Dedifferentiated amniotic fluid mesenchymal stem cell (primary cell): ENCODE data around the gene CCDC187.

Experiments
- DNase-seq: peaks from one replicate; pipeline ENCODE4 v3.0.0-alpha.2; 2016; ENCODE audit errors: extremely low spot score

CCDC187 gene

GRCh38 chr9:136206602-136207275 lies 97.2 kb downstream of the CCDC187 start:
- no peak for DNase-seq

- DNase-seq, result no peak
Measured at GRCh38 chr9:136205707-136205992, 98.2 kb downstream of the CCDC187 start.

GRCh38 chr9:136204838-136205706 lies 98.8 kb downstream of the CCDC187 start, which contains the start of gene LHX3:
LHX3 (minus strand) TSS chr9:136205128; CDS start chr9:136205012, 116 bp downstream.
- DNase-seq, result no peak

GRCh38 chr9:136204145-136204805 lies 99.6 kb downstream of the CCDC187 start:
- no peak for DNase-seq

GRCh38 chr9:136203408-136204144 lies 100.3 kb downstream of the CCDC187 start:
- DNase-seq, result no peak

GRCh38 chr9:136202454-136203407 lies 101.2 kb downstream of the CCDC187 start:
- DNase-seq, result no peak

DNA sequence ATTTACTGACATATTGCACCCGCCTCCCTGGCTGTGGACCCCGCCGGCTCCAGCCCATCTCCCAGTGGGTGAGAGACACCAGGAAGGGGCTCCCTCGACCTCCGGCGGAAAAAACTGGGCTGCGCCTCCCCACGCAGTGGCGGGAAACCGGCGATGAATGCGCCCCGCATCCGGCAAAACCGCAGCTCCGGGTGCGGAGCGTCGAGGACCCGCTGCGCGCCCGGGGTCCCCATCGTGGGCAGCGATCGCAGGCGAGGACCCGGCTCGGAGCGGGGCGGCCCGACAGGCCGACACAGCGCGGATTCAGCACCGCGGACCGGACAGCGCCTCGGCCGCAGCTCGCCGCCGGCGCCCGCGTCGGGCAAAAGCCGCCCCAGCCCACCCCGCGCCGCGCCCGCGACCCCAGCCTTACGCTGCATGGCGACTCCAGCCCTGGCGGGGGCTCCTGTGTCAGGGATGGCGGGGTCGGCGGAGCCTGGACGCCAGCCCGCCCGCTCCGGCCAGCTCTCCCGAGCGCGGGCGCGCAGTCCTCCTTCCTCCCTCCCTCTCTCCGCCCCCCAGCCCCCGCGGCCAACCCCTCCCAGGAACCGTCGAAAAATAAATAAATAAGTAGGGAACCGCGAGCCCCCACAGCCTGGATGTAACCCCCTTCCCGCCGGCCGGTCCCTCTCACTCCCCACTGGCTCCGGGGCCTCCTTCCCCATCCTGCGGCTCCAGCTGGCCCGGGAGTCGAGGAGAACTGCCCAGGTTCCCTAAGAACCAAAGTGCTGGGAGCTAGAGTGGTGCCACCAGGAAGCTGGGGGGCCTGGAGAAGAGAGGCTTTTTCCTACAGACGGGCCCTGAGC lies 102.1 kb downstream of the CCDC187 start:
- no peak for DNase-seq

GRCh38 chr9:136201174-136201573 lies 102.7 kb downstream of the CCDC187 start:
- no peak for DNase-seq

DNA sequence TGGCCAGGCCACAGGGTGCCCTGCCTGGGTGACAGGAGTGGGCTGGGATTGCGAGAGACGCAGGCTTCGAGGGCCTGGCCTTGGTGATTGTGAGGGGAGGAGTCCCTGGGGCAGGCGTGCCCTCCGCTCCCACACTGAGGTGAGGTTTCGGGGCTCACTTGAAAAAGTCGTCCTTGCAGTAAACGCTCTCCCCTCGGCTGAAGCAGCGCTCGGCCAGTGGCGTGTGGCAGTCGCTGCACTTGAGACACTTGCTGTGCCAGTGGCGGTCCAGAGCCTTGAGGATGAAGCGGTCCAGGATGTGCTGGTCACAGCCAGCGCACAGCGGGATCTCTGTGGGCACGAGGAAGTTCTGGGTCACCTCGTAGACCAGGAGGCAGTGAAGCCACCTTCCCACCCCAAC lies 103.5 kb downstream of the CCDC187 start:
- no peak for DNase-seq
